Naive B cell (primary cell): ENCODE data around the gene PDE9A. TPM values are rescaled to one million over a fixed set of nuclear protein-coding genes. Genes with fewer than 3 reads are reported as not detected.

ENCODE experiments used
- ATAC-seq, 2 donors: fragments of 150-1000 bp; cut with Tn5 transposase; 2 replicates each; pipeline ENCODE4 v1.10.0; 2021; ENCODE audit warnings: low read depth in 2 of 2, mild to moderate bottlenecking in 2 of 2, moderate library complexity in 2 of 2
- DNase-seq: peaks from one replicate; pipeline ENCODE4 v3.0.0; 2022
- H3K27ac Mint-ChIP-seq, 6 donors: one replicate each; pipeline ENCODE4 v1.8.0; 2020 to 2022; ENCODE audit warnings: mild to moderate bottlenecking in 6 of 6, mixed read lengths in 6 of 6, moderate library complexity in 5 of 6, inconsistent platforms in 2 of 6
- H3K27me3 Mint-ChIP-seq, 3 donors: one replicate each; pipeline ENCODE4 v1.8.0; 2021 to 2022; ENCODE audit warnings: mixed read lengths in 3 of 3, mild to moderate bottlenecking in 1 of 3
- H3K36me3 Mint-ChIP-seq, 2 donors: one replicate each; pipeline ENCODE4 v1.8.0; 2020 to 2022; ENCODE audit warnings: mixed read lengths in 2 of 2, inconsistent platforms in 1 of 2, mild to moderate bottlenecking in 1 of 2
- H3K4me1 Mint-ChIP-seq, 3 donors: one replicate each; pipeline ENCODE4 v1.8.0; 2020 to 2022; ENCODE audit warnings: mixed read lengths in 3 of 3, inconsistent platforms in 1 of 3, mild to moderate bottlenecking in 1 of 3, moderate library complexity in 1 of 3
- H3K4me3 Mint-ChIP-seq, 8 donors: one replicate each; pipeline ENCODE4 v1.8.0; 2020 to 2022; ENCODE audit warnings: mild to moderate bottlenecking in 8 of 8, mixed read lengths in 8 of 8, moderate library complexity in 8 of 8, inconsistent platforms in 2 of 8
- H3K9me3 Mint-ChIP-seq, 7 donors: one replicate each; pipeline ENCODE4 v1.8.0; 2020 to 2022; ENCODE audit warnings: mixed read lengths in 7 of 7, mild to moderate bottlenecking in 5 of 7, inconsistent platforms in 2 of 7, moderate library complexity in 1 of 7
- polyA plus RNA-seq, 6 donors: library from polyadenylated mRNA; unstranded; fragments of 300-500 nt; fragmentation: Illumina TruSeq; gene quantifications; one replicate each; pipeline ENCODE4 v1.2.3, GENCODE V29; 2021; ENCODE audit warnings: low read depth in 6 of 6

The PDE9A gene
- polyA plus RNA-seq, 6 donors from 2014 or later, result 0.26 to 1.5 (median 0.79) TPM; not detected in 1

DNA sequence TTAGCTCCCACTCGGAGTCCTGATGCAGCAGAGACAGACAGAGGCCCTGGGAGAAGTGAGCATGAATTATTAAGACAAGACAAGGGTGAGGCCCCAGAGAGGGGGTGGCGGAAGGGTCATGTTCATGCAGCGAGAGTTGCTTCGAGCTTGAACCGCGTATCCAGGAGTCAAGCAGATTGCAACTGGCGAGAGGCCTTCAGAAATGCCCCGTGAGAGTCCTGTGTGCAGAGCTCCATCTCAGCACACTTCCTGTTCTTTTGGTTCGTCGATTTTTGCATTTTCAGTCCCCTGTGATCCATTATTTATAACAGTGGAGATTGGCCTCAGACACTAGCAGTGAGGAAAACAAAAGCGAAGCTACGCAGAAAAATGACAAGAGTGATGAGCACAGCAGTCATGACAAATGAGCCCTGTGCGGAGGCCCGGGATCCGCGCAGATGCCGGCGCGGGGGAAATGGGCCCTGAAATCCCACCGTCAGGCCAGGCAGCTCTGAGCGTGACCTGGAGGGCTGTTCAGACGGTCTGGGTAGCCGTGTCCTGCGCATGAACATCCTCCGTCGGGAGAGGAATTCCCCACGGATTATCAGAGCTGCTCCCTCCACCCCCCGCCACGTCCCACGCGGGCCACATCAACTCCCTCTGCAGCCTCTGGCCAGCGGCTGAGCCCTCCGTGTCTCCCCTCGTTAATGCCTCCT, 15.0 kb downstream of the PDE9A start:
- DNase-seq (no peak), ATAC-seq (peak in 1 of 2 donors; percentile 30)
- Mint-ChIP-seq H3K4me3 (peak overlapping the region in 1 of 8 donors; percentile 42), H3K36me3 (no peaks in the 10 kb centered on the region), H3K27me3 (no peaks in the 10 kb centered on the region), H3K4me1 (peaks cover 0 to 14% (median 0%) of the 10 kb centered on the region in 3 donors), H3K27ac (peak overlapping the region in 1 of 6 donors; percentile 69), H3K9me3 (no peaks in the 10 kb centered on the region)

DNA sequence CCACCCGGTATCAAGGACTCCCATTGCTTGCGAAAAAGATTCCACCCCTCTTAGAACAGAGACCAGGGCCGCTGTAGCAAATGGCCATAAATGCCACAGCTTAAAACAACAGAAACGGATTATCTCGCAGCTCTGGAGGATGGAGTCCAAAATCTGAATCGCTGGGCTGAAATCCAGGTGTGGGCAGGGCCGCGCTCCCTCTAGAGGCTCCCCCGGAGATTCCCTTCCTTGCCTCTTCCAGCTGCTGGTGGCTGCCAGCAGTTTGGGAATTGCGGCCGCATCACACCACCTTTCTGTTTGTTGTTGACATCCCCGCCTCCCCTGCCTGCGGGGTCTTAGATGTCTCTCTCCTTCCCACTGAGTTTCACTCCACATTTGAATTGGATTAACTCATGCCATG, 15.6 kb downstream of the PDE9A start:
- H3K27ac Mint-ChIP-seq, result no peak overlapping the region
- H3K4me3 Mint-ChIP-seq, result no peak overlapping the region
- no peaks in the 10 kb centered on the region for H3K27me3 Mint-ChIP-seq
- no peak for DNase-seq
- peaks cover 0 to 14% (median 0%) of the 10 kb centered on the region in 3 donors for H3K4me1 Mint-ChIP-seq
- no peaks in the 10 kb centered on the region for H3K9me3 Mint-ChIP-seq
- ATAC-seq, result no peak
- H3K36me3 Mint-ChIP-seq, result no peaks in the 10 kb centered on the region

DNA sequence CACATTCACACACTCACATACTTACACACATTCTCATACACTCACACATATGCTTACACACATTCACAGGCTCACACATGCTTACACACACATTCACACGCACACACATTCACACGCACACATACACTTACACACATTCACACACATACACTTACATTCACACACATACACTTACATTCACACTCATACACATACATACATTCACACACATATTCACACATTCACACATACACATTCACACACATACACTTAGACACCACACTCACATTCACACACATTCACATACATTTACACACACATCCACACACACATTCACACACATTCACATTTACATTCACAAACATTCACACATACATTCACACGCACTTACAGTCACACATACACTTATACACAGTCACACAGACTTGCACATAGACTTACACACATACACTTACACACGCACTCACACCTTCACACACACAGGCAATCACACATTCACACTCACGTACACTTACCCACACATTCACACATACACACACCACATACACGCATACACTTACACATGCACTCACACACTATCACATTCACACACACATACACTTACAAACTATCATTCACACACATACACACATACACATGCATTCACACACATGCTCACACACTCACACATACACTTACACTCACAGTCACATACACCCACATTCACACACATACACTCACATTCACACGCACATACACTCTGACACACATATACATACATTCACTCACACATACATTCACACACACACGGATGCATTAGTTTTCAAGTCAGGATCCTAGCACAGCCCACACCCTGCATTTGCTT, 16.8 kb downstream of the PDE9A start:
- ATAC-seq (no peak), DNase-seq (no peak)
- no peaks in the 10 kb centered on the region for H3K36me3 Mint-ChIP-seq
- H3K9me3 Mint-ChIP-seq, result no peaks in the 10 kb centered on the region
- peaks cover 0 to 14% (median 0%) of the 10 kb centered on the region in 3 donors for H3K4me1 Mint-ChIP-seq
- no peak overlapping the region for H3K27ac Mint-ChIP-seq
- peaks cover 0 to 6% (median 0%) of the 10 kb centered on the region in 3 donors for H3K27me3 Mint-ChIP-seq
- H3K4me3 Mint-ChIP-seq, result no peak overlapping the region

DNA sequence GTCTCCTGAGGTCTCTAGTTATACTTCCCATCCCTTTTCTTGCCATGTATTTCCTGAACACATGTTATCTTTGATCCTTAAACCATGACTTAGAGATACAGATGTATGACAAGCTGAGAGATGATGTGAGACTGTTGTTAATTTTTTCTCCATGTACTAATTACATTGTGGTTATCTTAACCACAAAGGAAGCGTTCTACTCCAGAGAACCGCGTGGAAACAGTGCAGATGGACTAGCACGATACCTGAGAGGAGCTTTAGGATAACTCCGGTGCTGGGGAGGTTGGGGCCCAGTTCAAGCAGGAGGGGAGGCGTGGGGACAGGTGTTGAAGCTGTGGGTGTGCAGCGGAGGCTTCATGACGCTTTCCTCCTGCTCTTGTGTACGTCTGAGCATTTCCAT, 17.5 kb downstream of the PDE9A start:
- Mint-ChIP-seq H3K4me3 (no peak overlapping the region), H3K4me1 (peaks cover 0 to 14% (median 0%) of the 10 kb centered on the region in 3 donors), H3K27ac (no peak overlapping the region), H3K36me3 (no peaks in the 10 kb centered on the region), H3K9me3 (no peaks in the 10 kb centered on the region), H3K27me3 (peaks cover 0 to 6% (median 4%) of the 10 kb centered on the region in 3 donors)
- ATAC-seq (peak; percentile 65 to 69), DNase-seq (no peak)

DNA sequence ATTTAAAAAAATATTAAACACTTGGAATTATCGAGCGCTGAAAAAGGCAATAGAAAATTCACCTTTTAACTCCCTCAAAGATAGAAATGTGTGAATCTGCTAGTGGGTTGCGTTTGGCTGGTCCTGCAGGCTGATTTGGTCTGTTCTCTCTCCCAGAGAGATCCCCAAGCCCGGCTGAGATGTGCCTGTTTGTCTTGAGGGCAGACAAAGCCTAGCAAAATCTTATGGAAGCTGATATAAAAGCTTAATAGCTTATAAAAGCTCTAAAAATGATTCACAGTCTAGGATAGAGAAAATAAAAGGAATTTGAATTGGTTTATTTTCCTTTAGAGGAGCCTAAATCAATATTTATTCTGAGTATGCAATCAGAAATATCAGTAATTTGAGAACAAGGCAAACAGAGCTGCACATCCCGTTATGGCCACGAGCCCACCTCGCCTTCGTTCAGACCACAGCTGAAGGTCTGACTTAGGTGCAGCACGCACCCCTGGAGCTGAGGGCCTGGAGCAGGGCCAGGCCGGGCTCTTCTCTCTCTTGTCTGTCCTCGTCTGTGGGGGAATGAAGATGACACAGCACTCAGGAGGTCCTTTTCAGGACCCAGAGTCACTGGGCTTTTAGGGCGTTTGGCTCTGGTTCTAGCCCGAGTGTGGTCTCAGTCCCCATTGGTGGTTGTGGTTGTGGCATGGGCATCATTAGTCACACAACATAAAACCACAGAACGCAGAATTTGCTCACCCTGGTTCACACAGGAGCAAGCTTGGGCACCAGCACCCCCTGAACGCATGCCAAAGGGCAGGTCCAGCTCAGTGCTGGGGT, 18.6 kb downstream of the PDE9A start:
- no peaks in the 10 kb centered on the region for H3K9me3 Mint-ChIP-seq
- H3K4me1 Mint-ChIP-seq, result peaks cover 0 to 14% (median 0%) of the 10 kb centered on the region in 3 donors
- H3K36me3 Mint-ChIP-seq, result no peaks in the 10 kb centered on the region
- H3K27me3 Mint-ChIP-seq, result peaks cover 0 to 13% (median 6%) of the 10 kb centered on the region in 3 donors
- no peak for ATAC-seq
- DNase-seq, result no peak
- H3K27ac Mint-ChIP-seq, result no peak overlapping the region
- no peak overlapping the region for H3K4me3 Mint-ChIP-seq

DNA sequence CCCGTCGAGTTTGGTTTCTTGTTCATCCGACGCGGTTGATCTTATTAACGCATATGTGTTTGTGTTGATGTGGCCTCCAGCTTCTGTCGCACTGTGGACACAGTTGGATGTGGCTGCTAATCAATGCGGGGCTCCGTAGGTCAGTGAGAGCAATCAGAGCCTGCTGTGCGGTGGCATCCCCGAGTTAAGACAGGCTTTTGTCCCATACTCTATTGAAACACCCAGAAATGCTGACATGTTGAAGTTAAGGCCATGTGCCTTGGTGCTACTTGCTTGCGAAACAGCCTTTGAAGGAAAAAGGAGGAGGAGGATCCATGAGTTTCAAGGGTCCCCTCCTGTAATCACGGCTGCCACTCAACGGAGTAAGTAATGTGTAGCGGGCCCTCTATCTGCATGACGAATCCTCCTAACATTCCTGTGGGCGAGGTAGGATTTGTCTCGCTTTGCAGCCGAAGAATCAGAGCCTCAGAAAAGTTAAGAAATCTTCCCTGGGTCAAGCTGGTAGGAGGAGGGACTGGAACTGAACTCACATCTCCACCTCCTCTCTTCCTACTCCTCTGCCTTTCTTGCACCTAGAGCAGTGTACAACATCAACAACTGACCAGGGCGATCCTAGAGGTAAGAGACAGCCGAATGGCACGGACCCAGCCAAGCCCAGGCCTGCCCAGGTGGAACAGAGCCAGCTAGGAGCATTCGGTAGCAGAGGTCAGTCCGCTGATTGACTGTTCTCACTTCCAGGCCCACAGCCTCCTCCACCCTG, 19.5 kb downstream of the PDE9A start:
- Mint-ChIP-seq H3K4me1 (peaks cover 0 to 10% (median 0%) of the 10 kb centered on the region in 3 donors), H3K4me3 (no peak overlapping the region), H3K9me3 (no peaks in the 10 kb centered on the region), H3K36me3 (no peaks in the 10 kb centered on the region), H3K27me3 (peaks cover 2 to 13% (median 6%) of the 10 kb centered on the region in 3 donors), H3K27ac (no peak overlapping the region)
- DNase-seq (no peak), ATAC-seq (no peak)

DNA sequence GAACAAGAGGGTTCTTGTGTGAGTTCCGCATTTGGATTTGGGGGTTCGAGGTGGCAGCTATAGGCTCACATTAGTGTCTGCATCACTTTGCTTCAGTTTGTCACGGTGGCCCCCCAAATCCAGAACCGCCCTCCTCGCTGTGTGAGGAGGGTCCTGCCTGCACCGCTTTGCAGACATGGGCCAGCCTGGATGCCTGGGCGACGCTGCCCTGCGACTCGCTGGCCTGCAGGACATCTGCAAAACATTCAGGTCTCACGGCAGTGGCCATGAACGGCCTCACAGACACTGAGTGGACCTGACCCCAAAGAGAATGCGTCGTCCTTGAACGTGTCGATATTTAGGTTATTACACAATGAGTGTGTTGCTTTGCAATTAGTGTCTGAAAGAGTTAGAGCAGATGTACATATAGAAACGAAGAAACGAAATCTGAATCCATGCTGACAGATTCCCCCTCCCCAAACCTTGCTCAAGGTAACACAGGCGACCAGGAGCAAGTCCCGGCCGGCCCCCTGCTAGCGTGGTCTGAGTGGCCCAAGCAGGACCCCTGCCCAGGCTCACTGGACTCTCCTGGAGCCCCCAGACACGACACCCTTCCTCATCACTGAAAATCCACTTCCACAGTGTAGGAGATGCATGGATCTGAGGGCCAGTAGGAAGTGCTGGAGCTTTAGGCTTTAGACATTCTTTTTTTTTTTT, 20.4 kb downstream of the PDE9A start:
- Mint-ChIP-seq H3K36me3 (no peaks in the 10 kb centered on the region), H3K27ac (no peak overlapping the region), H3K27me3 (peaks cover 8 to 21% (median 13%) of the 10 kb centered on the region in 3 donors), H3K9me3 (no peaks in the 10 kb centered on the region), H3K4me1 (peaks cover 0 to 8% (median 7%) of the 10 kb centered on the region in 3 donors), H3K4me3 (no peak overlapping the region)
- no peak for DNase-seq
- no peak for ATAC-seq

DNA sequence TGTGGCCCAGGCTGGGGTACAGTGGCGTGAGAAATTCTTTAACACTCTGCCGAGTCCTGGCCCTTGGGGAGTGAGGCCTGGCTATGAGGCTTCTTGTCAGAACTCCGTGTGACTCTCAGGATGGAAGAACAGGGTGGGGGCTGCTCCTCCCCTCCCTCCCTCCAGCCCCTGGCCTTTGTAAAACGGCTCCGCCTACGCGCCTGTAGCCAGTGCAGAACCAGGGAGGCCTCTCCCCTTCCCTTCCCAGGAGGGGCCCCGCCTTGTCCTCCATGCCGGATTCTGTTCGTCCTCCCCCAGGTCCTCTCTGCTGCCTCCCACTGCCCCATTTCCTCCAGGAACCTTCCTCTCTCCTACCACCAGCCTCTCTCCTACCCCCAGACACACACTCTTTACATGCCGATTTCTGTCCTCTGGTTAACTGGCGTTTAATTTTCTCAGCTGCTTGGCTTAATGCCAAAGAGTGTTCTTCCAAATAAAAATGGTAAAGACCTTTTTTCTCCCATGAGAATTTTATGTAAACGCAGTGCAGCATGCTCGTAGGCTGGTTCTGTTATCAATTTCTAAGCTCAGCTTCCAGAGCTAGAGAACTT, 21.0 kb downstream of the PDE9A start:
- Mint-ChIP-seq H3K27me3 (peaks cover 9 to 21% (median 17%) of the 10 kb centered on the region in 3 donors), H3K4me1 (peaks cover 0 to 7% (median 4%) of the 10 kb centered on the region in 3 donors), H3K4me3 (no peak overlapping the region), H3K9me3 (no peaks in the 10 kb centered on the region), H3K36me3 (no peaks in the 10 kb centered on the region), H3K27ac (peak overlapping the region in 1 of 6 donors; percentile 24)
- DNase-seq, result no peak
- ATAC-seq, result no peak

DNA sequence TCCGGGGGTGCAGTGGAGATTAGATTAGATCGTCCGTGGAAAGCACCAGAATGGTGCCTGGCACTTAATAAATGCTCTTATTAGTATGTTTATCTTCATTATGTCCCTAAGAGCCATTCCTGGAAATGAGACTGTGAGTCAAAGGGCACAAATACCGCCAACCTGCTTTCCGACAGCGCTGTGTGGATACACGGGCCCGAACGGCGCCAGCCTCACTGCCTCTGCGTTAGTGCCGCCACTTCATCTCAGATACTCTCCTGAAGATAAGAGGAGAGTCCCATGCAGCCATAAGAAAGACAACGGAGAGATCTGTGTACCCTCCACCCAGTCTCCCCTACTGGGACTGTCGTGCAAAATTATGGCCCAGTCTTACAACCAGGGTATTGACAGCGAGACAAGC, 22.0 kb downstream of the PDE9A start:
- DNase-seq (no peak), ATAC-seq (no peak)
- peaks cover 12 to 27% (median 21%) of the 10 kb centered on the region in 3 donors for H3K27me3 Mint-ChIP-seq
- no peak overlapping the region for H3K27ac Mint-ChIP-seq
- no peaks in the 10 kb centered on the region for H3K9me3 Mint-ChIP-seq
- H3K36me3 Mint-ChIP-seq, result no peaks in the 10 kb centered on the region
- H3K4me1 Mint-ChIP-seq, result peaks cover 0 to 7% (median 4%) of the 10 kb centered on the region in 3 donors
- no peak overlapping the region for H3K4me3 Mint-ChIP-seq

DNA sequence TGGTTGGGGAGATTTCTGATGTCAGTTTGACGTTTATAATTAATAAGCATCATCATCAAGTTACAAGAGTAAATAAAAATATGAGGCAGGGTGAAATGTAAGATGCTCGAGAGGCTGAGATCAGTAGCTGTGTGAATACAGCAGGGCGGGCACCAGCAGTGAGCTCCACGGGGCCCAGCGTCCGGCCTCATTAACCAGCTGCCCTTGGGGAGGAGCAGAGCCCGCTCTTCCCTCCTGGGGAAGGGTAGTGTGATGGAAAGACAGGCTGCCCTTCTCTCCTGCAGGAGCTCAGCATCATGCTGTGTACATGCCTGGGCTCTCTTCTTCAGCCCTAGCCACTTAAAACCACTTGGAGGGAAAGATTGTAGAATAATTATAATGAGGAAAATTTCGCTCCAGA, 23.4 kb downstream of the PDE9A start:
- H3K4me3 Mint-ChIP-seq, result no peak overlapping the region
- DNase-seq, result no peak
- no peak for ATAC-seq
- no peak overlapping the region for H3K27ac Mint-ChIP-seq
- H3K9me3 Mint-ChIP-seq, result no peaks in the 10 kb centered on the region
- peaks cover 12 to 31% (median 21%) of the 10 kb centered on the region in 3 donors for H3K27me3 Mint-ChIP-seq
- no peaks in the 10 kb centered on the region for H3K36me3 Mint-ChIP-seq
- peaks cover 0 to 7% (median 4%) of the 10 kb centered on the region in 3 donors for H3K4me1 Mint-ChIP-seq

DNA sequence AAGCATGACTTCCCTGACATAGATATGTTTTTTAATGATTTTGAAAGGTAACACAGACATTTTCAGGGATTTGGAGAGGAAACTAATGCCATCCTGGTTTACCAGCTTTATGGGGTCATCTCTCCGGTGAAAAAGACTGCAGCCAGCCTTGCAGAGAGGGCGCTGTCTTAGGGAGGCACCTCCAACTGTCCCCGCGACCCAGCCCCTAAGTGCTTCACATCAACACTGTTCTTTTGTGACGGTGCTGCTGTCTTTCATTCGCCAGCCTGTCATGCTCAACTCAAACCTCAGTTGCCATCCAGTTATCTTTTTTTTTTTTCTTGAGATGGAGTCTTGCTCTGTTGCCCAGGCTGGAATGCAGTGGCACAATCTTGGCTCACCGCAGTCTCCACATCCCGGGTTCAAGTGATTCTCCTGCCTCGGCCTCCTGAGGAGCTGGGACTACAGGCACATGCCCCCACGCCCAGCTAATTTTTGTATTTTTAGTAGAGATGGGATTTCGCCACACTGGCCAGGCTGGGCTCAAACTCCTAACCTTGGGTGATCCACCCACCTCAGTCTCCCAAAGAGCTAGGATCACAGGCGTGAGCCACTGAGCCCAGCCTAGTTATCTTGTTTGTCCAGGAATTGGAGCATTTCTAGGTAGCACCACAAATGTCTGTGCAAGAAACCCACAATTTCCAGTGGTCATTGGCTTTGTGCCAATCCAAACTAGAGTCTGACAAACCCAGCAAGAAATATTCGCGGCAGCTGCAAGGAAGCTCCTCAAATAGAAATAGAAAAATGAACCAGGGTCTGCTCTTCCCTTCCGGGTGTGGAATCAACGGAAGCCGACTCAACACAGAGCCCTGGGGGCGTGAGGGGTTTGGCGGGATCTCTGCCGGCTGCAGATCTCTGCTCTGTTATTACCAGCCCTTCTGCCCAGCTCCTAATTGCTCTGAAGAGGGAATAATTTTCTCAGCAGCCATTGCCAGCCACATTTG, 24.2 kb downstream of the PDE9A start:
- ATAC-seq (no peak), DNase-seq (no peak)
- no peak overlapping the region for H3K4me3 Mint-ChIP-seq

More for the DNA sequence above, 24.2 kb downstream of the PDE9A start:
- Mint-ChIP-seq H3K27ac (peak overlapping the region in 1 of 6 donors; percentile 34), H3K4me1 (peaks cover 0 to 7% (median 4%) of the 10 kb centered on the region in 3 donors), H3K27me3 (peaks cover 18 to 35% (median 21%) of the 10 kb centered on the region in 3 donors), H3K36me3 (no peaks in the 10 kb centered on the region), H3K9me3 (no peaks in the 10 kb centered on the region)
